Colon (tissue), 2 donors: ENCODE data around the gene TRIM8.
"Not testable (repeated sequence)": the region's sequence is repeated elsewhere in the genome, so short reads cannot be mapped to it uniquely, and the experiment has no call there.

Experiments used
- FAIRE-seq: peaks from 2 replicates; lab custom pipeline; 2012; peaks lifted over from hg19 to GRCh38; lab: Jason Lieb, UNC
- donor health status: control.
- donor health status: control.

Gene TRIM8

GRCh38 chr10:102670871-102671434 lies 26.7 kb downstream of the TRIM8 start:
- FAIRE-seq = no peak

GRCh38 chr10:102673236-102673818 lies 29.0 kb downstream of the TRIM8 start:
- FAIRE-seq = no peak

GRCh38 chr10:102673819-102674511 lies 29.7 kb downstream of the TRIM8 start:
- FAIRE-seq = no peak

GRCh38 chr10:102674566-102674965 lies 30.3 kb downstream of the TRIM8 start:
- FAIRE-seq = no peak

- no peak for FAIRE-seq
Observed at GRCh38 chr10:102675011-102675665, 30.9 kb downstream of the TRIM8 start.

- no peak for FAIRE-seq
Observed at GRCh38 chr10:102675666-102676533, 31.6 kb downstream of the TRIM8 start.

- no peak for FAIRE-seq
Observed at GRCh38 chr10:102676534-102677315, 32.4 kb downstream of the TRIM8 start.

- FAIRE-seq = no peak
Observed at GRCh38 chr10:102677331-102678067, 33.2 kb downstream of the TRIM8 start.

GRCh38 chr10:102678068-102678400 lies 33.8 kb downstream of the TRIM8 start:
- no peak for FAIRE-seq

- FAIRE-seq = no peak
Observed at GRCh38 chr10:102678842-102679289, 34.6 kb downstream of the TRIM8 start.

GRCh38 chr10:102679596-102679995 lies 35.3 kb downstream of the TRIM8 start:
- no peak for FAIRE-seq

- FAIRE-seq = no peak
Observed at GRCh38 chr10:102681696-102682095, 37.4 kb downstream of the TRIM8 start.

GRCh38 chr10:102682416-102682815 lies 38.1 kb downstream of the TRIM8 start:
- FAIRE-seq = no peak

GRCh38 chr10:102682981-102683380 lies 38.7 kb downstream of the TRIM8 start:
- no peak for FAIRE-seq

- no peak for FAIRE-seq
Observed at GRCh38 chr10:102683736-102684135, 39.5 kb downstream of the TRIM8 start.

GRCh38 chr10:102691285-102692066 lies 47.2 kb downstream of the TRIM8 start:
- no peak for FAIRE-seq

GRCh38 chr10:102695401-102695800 lies 51.1 kb downstream of the TRIM8 start:
- not testable (repeated sequence) for FAIRE-seq

- FAIRE-seq = no peak
Observed at GRCh38 chr10:102696736-102697135, 52.5 kb downstream of the TRIM8 start.

GRCh38 chr10:102698894-102699293 lies 54.6 kb downstream of the TRIM8 start:
- no peak for FAIRE-seq

GRCh38 chr10:102701272-102701671 lies 57.0 kb downstream of the TRIM8 start:
- no peak for FAIRE-seq
